ENCODE results near the gene MAP3K4.

MAP3K4 gene

DNA sequence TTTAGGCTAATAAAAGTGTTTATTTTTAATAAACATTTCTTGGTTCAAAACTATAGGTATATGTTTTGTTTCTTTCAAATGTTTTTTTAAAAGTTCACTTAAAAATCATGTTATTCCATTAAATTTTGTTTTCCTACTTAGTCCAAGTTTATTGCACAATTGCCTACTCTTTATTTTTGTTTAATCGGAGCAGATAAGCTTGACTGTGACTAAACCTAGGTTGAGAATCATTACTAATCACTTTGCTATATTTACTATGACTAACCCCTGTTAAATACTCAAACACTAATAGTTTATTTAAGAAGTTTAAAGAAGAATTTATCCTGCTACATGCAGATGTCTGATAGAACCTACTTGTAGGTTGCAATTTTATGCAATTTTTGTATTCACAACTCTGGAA is 18.8 kb downstream of the MAP3K4 start:
- Histone ChIP-seq H3K4me1 (ENCODE audit: control insufficient read depth, insufficient read depth, low read length) (peaks cover 21% of the 10 kb centered on the region), H3K4me3 (ENCODE audit: low read depth, low read length) (no peak overlapping the region), H3K27me3 (ENCODE audit: control insufficient read depth, insufficient read depth, low read length) (no peaks in the 10 kb centered on the region), H3K36me3 (ENCODE audit: control insufficient read depth, insufficient read depth, low read length) (no peaks in the 10 kb centered on the region), H3K9me3 (ENCODE audit: control insufficient read depth, insufficient read depth, low read length) (no peaks in the 10 kb centered on the region), H3K9ac (ENCODE audit: low read depth, low read length) (no peak overlapping the region)

DNA sequence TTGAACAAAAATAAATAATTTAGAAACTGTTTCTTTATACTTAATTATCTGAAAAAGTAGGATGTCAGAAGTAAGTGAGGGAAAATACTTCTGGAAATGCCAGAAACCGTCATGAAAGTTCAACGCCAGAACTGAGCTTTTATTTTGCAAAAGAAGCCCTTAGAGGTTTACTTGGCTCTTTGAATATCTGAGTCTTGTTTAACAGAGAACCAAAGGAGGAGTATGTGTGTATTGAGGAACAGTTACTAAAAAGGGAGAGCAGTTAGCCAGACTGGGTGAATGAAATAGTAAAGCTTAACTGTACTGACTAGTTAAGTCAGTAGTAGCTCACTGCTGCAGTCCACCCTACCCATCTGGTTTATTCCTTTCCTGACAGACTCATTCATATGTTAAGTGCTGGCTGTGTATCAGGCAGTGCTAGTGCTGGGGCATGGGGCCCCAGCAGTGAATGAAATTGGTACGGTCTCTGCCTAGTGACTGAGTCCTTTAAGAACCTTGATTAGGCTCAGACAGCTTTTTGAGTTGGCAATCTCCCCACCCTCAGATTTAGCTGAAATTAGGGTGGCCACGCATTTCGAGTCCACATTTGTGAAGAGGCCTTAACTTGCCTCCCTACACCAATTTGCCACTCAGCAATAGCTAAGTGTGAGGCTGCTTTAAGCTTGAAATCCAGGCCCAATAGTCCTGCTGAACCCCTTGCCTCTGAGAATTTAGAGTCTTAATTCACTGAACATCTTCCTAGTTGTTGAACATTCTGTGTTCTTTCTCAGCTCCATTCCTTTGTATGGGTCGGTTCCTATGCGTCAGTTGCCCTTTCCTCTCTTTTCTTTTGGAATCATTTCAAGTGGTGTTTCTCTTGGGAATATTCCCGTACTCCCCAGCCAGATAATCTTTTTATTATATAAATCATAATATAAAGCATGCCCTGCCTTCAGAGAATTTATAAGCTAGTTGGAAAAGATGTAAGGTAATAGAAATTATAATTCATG is 20.2 kb downstream of the MAP3K4 start:
- Histone ChIP-seq H3K27me3 (ENCODE audit: control insufficient read depth, insufficient read depth, low read length) (no peaks in the 10 kb centered on the region), H3K9me3 (ENCODE audit: control insufficient read depth, insufficient read depth, low read length) (no peaks in the 10 kb centered on the region), H3K36me3 (ENCODE audit: control insufficient read depth, insufficient read depth, low read length) (no peaks in the 10 kb centered on the region), H3K4me3 (ENCODE audit: low read depth, low read length) (peak overlapping the region; percentile 9), H3K9ac (ENCODE audit: low read depth, low read length) (no peak overlapping the region), H3K4me1 (ENCODE audit: control insufficient read depth, insufficient read depth, low read length) (peaks cover 21% of the 10 kb centered on the region)

DNA sequence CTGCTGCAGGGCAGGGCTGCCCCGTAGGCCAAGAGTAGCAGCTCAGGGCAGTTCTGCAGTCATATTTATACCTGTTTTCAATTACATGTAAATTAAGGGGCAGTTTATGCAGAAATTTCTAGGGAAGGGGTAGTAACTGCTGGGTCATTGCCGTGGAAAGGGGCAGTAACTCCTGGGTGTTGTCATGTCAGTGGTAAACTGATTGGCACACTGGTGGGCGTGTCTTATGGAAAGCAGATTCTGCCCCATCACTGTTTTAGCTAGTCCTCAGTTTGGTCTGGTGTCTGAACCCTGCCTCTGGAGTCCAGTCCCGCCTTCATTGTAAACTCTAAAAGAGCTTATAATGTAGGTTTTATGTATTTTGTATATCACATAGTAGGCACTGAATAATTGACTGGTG is 22.1 kb downstream of the MAP3K4 start:
- Histone ChIP-seq H3K36me3 (ENCODE audit: control insufficient read depth, insufficient read depth, low read length) (no peaks in the 10 kb centered on the region), H3K4me1 (ENCODE audit: control insufficient read depth, insufficient read depth, low read length) (peaks cover 21% of the 10 kb centered on the region), H3K4me3 (ENCODE audit: low read depth, low read length) (no peak overlapping the region), H3K9ac (ENCODE audit: low read depth, low read length) (no peak overlapping the region), H3K27me3 (ENCODE audit: control insufficient read depth, insufficient read depth, low read length) (no peaks in the 10 kb centered on the region), H3K9me3 (ENCODE audit: control insufficient read depth, insufficient read depth, low read length) (no peaks in the 10 kb centered on the region)

DNA sequence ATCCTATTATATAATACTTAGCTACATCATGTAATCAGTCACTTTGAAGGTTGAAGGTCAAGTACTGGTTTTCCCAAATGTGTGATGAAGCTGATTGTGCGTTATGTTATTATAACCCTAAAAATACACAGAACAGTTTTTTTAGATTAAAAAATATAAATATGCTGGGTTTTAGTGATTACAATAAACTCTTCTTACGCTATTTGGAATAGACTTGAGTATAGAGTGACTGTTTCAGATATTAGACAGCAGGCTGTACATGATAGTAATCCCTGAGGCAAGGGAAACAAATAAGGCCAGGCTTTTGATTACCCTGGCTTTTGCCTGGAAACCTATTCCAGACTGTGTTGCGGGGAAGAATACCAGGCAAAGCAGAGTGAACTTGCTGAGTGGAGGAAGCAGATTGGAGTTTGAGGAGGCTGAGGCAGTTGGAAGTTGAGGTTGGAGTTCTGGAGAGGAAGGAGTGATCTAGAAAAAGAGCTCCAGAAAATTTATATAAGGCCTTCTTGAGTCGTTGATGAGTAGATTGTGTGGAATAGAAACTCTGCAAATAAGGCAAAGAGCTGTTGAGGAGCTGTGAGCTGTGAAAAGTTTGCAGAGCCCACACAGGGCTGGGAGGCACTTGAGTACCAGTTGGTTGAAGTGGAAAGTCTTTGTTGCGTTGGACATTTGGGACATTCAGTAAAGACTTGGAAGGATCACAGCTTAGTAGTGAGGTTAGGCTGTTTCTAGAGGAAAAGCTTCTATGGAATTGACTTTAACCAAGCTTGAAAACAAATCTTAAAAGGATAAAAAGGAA is 26.4 kb downstream of the MAP3K4 start:
- Histone ChIP-seq H3K9me3 (ENCODE audit: control insufficient read depth, insufficient read depth, low read length) (no peaks in the 10 kb centered on the region), H3K4me3 (ENCODE audit: low read depth, low read length) (no peak overlapping the region), H3K9ac (ENCODE audit: low read depth, low read length) (no peak overlapping the region), H3K36me3 (ENCODE audit: control insufficient read depth, insufficient read depth, low read length) (no peaks in the 10 kb centered on the region), H3K4me1 (ENCODE audit: control insufficient read depth, insufficient read depth, low read length) (no peaks in the 10 kb centered on the region), H3K27me3 (ENCODE audit: control insufficient read depth, insufficient read depth, low read length) (no peaks in the 10 kb centered on the region)

DNA sequence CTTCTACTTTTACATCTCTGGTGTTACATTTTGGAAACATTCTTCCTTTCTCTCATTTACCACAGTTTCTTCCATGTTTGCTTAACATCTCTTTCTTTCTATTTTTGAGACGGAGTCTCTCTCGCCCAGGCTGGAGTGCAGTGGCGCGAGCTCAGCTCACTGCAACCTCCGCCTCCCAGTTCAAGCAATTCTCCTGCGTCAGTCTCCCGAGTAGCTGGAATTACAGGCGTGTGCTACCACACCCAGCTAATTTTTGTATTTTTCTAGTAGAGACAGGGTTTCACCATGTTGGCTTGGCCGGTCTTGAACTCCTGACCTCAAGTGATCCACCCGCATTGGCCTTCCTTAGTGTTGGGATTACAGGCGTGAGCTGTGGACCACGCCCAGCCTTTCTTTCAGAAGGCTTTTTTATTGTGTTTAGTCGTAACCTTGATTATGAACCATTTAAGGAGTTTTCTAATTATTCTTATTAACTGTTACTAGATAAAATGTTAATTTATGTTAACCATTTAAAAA is 27.8 kb downstream of the MAP3K4 start:
- Histone ChIP-seq H3K36me3 (ENCODE audit: control insufficient read depth, insufficient read depth, low read length) (no peaks in the 10 kb centered on the region), H3K9me3 (ENCODE audit: control insufficient read depth, insufficient read depth, low read length) (no peaks in the 10 kb centered on the region), H3K9ac (ENCODE audit: low read depth, low read length) (no peak overlapping the region), H3K4me1 (ENCODE audit: control insufficient read depth, insufficient read depth, low read length) (no peaks in the 10 kb centered on the region), H3K27me3 (ENCODE audit: control insufficient read depth, insufficient read depth, low read length) (no peaks in the 10 kb centered on the region), H3K4me3 (ENCODE audit: low read depth, low read length) (no peak overlapping the region)

DNA sequence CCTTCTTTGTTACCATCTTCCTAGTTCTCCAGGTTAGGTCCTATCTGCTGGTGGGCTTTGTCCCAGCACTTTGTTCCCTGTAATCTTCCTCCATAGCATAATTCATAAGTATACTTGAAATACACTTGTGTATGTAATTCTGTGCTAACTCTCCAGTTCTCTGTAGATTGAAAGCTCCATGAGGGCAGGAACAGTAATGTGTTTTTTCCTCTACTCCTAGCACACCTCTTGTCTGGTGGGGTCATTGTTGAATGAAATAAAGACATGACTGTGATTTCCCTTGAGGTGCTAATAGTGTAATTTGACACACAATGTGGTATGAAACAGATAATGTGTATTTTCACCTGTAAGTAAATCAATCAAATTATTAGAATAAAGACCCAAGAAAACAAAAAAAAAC is 30.0 kb downstream of the MAP3K4 start:
- Histone ChIP-seq H3K4me1 (ENCODE audit: control insufficient read depth, insufficient read depth, low read length) (no peaks in the 10 kb centered on the region), H3K36me3 (ENCODE audit: control insufficient read depth, insufficient read depth, low read length) (no peaks in the 10 kb centered on the region), H3K4me3 (ENCODE audit: low read depth, low read length) (no peak overlapping the region), H3K27me3 (ENCODE audit: control insufficient read depth, insufficient read depth, low read length) (no peaks in the 10 kb centered on the region), H3K9ac (ENCODE audit: low read depth, low read length) (no peak overlapping the region), H3K9me3 (ENCODE audit: control insufficient read depth, insufficient read depth, low read length) (no peaks in the 10 kb centered on the region)

DNA sequence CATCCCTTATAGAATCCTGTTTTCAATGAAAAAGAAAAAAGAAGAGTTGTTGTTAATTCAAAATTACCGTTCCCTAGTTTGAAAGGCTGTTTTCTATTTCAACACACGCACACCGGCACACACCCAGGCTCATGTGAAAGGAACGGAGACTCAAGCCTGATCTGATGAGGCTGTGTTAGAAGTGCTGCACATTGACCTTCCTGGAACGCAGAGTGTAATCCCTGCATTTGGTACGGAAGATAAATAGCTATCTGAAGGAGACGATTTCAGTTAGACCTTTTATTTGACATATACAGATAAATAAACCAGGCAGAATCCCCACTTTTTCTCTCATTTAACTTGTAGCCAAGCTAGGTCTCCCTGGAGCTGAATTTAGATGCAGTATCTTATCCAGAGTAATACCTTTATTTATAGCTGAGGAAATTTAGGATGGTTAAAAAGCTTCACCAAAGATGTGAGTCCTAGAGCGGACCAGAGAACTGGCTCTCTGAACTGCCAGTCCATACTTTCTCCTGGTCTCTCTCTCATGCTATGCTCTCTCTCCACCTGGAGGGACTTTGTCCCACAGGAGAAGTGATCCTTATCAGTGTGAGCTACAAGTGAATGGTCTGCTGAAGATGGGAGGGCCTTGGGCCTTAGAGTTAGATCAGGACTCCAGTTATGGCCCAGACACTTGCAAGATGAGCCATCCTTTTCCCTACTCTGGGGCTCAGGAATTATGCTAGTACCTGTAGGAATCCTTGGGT is 30.6 kb downstream of the MAP3K4 start:
- Histone ChIP-seq H3K4me1 (ENCODE audit: control insufficient read depth, insufficient read depth, low read length) (no peaks in the 10 kb centered on the region), H3K4me3 (ENCODE audit: low read depth, low read length) (no peak overlapping the region), H3K27me3 (ENCODE audit: control insufficient read depth, insufficient read depth, low read length) (no peaks in the 10 kb centered on the region), H3K36me3 (ENCODE audit: control insufficient read depth, insufficient read depth, low read length) (no peaks in the 10 kb centered on the region), H3K9ac (ENCODE audit: low read depth, low read length) (no peak overlapping the region), H3K9me3 (ENCODE audit: control insufficient read depth, insufficient read depth, low read length) (no peaks in the 10 kb centered on the region)

DNA sequence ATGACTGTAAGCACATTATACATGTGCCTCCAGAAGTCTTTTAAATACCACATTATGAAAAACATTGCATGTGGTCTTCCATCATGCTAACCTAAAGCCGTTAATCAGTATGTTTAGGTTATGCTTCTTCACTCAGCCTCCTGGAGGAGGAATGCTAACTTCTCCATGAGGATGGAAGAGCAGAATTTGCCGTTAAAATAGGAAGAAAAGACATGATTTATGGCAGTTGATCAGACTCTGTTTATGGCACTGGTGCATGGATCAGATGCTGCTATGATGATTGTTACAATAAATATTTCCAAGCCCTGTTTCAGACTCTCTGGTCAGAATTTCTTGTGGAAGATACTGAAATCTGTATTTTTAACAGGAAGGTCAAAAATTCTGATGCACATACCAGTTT is 31.7 kb downstream of the MAP3K4 start:
- Histone ChIP-seq H3K4me3 (ENCODE audit: low read depth, low read length) (no peak overlapping the region), H3K9me3 (ENCODE audit: control insufficient read depth, insufficient read depth, low read length) (no peaks in the 10 kb centered on the region), H3K36me3 (ENCODE audit: control insufficient read depth, insufficient read depth, low read length) (no peaks in the 10 kb centered on the region), H3K9ac (ENCODE audit: low read depth, low read length) (no peak overlapping the region), H3K4me1 (ENCODE audit: control insufficient read depth, insufficient read depth, low read length) (no peaks in the 10 kb centered on the region), H3K27me3 (ENCODE audit: control insufficient read depth, insufficient read depth, low read length) (no peaks in the 10 kb centered on the region)

DNA sequence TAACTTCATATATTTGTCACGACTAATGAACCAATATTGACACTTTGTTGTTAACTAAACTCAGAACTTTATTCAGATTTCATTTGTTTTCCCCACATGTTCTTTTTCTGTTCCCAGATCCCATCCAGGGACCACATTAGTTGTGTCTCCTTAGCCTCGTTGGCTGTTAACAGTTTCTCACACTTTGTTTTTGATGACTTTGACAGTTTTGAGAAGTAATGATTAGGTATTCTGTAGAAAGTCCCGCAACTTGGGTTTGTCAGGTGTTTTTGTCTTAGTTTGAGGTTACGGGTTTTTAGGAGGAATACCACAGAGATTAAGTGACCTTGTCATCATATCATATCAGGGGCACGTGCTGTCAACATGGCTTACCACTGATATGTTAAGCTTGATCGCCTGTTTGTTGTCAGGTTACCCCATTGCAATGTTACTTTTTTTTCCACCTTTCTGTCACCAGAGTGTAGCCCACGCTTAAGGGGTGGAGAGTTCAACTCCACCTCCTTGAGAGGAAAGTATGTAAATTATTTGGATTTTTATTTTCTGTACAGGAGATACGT is 32.9 kb downstream of the MAP3K4 start:
- no peak overlapping the region for H3K4me3 ChIP-seq (ENCODE audit: low read depth, low read length)
- no peaks in the 10 kb centered on the region for H3K36me3 ChIP-seq (ENCODE audit: control insufficient read depth, insufficient read depth, low read length)
- H3K4me1 ChIP-seq (ENCODE audit: control insufficient read depth, insufficient read depth, low read length): no peaks in the 10 kb centered on the region
- no peak overlapping the region for H3K9ac ChIP-seq (ENCODE audit: low read depth, low read length)
- no peaks in the 10 kb centered on the region for H3K9me3 ChIP-seq (ENCODE audit: control insufficient read depth, insufficient read depth, low read length)
- no peaks in the 10 kb centered on the region for H3K27me3 ChIP-seq (ENCODE audit: control insufficient read depth, insufficient read depth, low read length)

DNA sequence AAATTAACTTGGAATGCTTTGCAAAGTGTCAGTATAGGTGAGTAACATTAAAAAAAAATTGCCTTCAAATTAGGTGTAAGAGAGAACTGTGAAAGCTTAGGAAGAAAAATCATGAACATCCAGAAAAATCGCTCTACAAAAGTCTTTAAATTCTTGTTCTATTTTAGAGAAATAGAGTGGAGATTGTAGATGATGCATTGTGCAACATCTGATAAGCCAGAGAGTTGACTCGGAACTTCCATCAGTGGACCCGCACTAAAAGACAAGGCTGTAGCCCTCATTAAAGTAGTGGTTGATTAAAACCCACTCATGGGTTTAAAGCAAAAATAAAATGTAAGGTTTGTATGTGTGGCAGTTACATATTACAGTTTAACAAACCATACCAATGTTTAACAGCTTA is 35.8 kb downstream of the MAP3K4 start:
- H3K36me3 ChIP-seq (ENCODE audit: control insufficient read depth, insufficient read depth, low read length): no peaks in the 10 kb centered on the region
- no peaks in the 10 kb centered on the region for H3K4me1 ChIP-seq (ENCODE audit: control insufficient read depth, insufficient read depth, low read length)
- no peaks in the 10 kb centered on the region for H3K9me3 ChIP-seq (ENCODE audit: control insufficient read depth, insufficient read depth, low read length)
- H3K4me3 ChIP-seq (ENCODE audit: low read depth, low read length): no peak overlapping the region
- H3K27me3 ChIP-seq (ENCODE audit: control insufficient read depth, insufficient read depth, low read length): no peaks in the 10 kb centered on the region
- H3K9ac ChIP-seq (ENCODE audit: low read depth, low read length): no peak overlapping the region

DNA sequence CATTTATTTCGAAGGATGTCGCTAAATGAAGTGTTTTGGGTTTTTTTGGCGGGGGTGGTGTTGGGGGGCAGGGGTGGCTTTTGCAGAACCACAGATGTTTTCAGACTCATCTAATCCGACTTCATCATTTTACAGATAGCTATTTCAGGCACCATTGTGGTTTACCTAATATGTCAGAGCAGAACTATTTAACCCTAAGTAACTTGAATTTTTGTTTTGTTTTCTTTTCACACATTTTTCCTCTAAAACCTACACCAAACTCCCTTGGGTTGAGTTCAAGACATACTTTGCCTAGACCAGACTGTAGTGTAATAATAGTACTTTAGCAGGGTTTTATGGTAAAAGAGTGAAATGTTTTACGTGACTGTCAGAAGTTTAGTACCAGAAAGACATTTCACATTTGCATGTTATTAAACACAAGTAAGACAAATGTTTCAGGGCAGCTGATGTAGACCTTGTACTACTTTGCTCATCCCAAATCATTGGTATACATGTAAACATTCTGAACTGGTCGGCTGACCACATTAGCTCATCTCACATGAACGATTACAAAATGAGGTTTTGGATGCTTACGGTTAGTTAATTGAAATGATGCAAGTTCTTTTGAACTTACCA is 37.7 kb downstream of the MAP3K4 start:
- H3K4me1 ChIP-seq (ENCODE audit: control insufficient read depth, insufficient read depth, low read length): no peaks in the 10 kb centered on the region

More for the DNA sequence above, 37.7 kb downstream of the MAP3K4 start:
- Histone ChIP-seq H3K27me3 (ENCODE audit: control insufficient read depth, insufficient read depth, low read length) (no peaks in the 10 kb centered on the region), H3K9ac (ENCODE audit: low read depth, low read length) (no peak overlapping the region), H3K36me3 (ENCODE audit: control insufficient read depth, insufficient read depth, low read length) (no peaks in the 10 kb centered on the region), H3K9me3 (ENCODE audit: control insufficient read depth, insufficient read depth, low read length) (no peaks in the 10 kb centered on the region), H3K4me3 (ENCODE audit: low read depth, low read length) (no peak overlapping the region)
